H7 (cell line): Measurements from ENCODE around the gene KCNH1. TPM values are rescaled to one million over a fixed set of nuclear protein-coding genes. Genes with fewer than 3 reads are reported as not detected.

Experiments
- DNase-seq: peaks from one replicate; pipeline ENCODE4 v3.0.0; 2012
- H3K27me3 ChIP-seq: 2 replicates; pipeline ENCODE4 v1.6.0; 2011; ENCODE audit warnings: mild to moderate bottlenecking, low read length; ENCODE audit not compliant: control insufficient read depth, insufficient read depth
- H3K36me3 ChIP-seq: replicated peaks from 2 replicates; pipeline ENCODE4 v1.5.1; 2011; ENCODE audit warnings: low read length; ENCODE audit not compliant: control insufficient read depth, insufficient read depth
- H3K4me3 ChIP-seq: 2 replicates; pipeline ENCODE4 v1.5.1; 2011; ENCODE audit warnings: low read depth, mild to moderate bottlenecking, control low read depth, low read length, moderate library complexity; ENCODE audit not compliant: insufficient read depth
- total RNA-seq: library from RNA; depleted of rRNA; stranded (reverse); fragments of >200 nt; shearing (Covaris generic); gene quantifications from 2 replicates; pipeline ENCODE4 v1.2.3, GENCODE V29; 2014

The KCNH1 gene
- total RNA-seq, 1 experiment from 2014 or later = 0.07 TPM

DNA sequence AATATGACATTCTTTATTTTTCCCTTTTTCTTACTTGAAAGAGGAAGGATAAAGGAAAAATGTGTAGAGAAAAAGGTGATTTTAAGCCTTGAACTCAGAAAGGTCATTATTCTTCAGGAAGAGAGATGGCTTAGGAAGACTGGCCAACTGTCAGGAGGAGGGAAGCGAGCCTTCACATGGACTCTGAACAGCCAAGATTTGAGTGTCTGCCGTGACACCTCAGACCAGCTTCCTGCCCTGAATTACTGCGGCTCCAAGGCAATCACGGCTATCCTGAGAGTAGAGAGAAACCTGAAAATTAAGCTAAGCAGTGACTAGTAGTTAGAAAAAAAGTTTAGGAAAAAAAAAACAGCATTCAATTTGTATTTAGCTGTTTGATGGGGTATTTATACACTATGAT, 314.7 kb downstream of the KCNH1 start:
- no peaks in the 10 kb centered on the region for H3K27me3 ChIP-seq
- no peak for DNase-seq
- H3K36me3 ChIP-seq = no peaks in the 10 kb centered on the region
- no peak overlapping the region for H3K4me3 ChIP-seq

DNA sequence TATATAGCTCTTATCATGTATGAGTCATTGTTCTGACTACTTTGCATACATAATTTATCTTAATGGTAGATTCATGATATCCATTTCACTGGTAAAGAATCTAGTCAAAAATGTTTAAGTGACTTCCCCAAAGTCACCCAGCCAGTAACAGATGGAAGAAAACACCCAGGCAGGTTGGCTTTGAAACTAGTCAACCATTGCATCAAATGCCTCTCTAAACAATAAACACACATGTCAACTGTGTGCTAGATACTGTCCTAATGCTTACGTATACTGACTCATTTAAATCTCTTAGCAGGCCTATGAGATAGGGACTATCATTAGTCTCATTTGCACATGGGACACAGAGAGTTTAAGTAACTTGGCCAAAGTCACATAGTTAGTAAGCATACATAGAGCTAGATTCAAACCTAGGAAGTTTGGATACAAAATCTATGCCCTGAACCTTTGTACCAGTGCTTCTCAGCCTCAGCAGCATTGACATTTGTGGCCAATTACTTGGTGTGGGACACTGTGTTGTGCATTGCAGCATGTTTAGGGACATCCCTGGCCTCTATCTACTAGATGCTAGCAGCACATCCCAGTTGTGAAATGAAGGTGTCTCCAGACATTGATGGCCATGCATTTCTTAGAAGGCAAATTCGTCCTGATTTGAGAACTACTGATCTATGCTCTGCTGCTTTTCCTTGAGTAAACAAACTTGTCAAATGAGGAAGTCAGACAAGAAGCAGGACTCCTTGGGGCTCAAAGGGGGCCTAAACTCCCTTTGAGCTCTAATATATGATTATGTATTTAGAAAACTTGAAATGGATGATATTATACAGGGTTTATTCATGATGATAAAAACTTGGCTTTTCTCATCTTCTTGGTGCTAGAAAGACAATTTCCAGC, 316.3 kb downstream of the KCNH1 start:
- no peak overlapping the region for H3K4me3 ChIP-seq
- no peak for DNase-seq
- H3K27me3 ChIP-seq = no peaks in the 10 kb centered on the region
- H3K36me3 ChIP-seq = no peaks in the 10 kb centered on the region

DNA sequence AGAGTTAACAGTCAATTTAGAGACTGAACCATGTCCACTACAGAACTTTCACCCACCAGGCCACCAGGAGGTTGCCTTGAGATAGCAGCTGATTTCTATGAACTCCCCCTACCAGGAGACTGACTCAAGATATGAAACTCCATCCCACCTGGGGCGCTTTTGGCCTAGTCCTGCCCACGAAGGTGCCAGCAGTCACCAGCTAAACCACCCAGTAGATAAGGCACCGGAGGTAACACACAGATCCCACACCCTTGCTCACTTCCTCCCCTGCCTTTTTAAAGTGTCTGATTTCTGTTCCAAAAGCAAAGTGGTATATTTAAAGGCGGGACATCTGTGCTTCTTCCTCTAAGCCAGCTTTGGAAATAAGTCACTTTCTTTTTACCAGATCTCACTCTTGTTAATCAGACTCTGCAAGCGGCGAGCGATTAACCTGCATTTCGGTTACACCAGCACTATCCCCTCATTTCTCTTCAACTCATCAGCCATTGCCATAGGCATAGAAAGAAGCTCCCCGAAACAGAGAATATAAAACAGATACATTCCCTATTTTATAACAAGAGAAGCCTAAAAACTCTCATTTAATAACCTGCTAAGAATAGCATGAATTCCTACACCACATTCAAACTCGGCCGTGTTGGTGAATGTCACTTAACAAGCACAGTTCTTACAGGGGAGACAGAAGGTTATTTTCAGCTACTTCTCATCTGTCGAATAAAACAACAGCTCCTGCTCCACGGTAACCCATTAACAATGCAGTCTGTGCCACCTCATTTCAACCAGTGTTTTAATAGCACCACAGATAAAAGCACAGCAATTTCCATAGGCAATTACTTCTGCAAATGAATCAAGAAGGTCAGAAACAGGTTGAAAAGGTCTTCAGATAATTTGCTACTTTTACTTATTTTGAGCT, 318.1 kb downstream of the KCNH1 start:
- H3K27me3 ChIP-seq = no peaks in the 10 kb centered on the region
- H3K36me3 ChIP-seq = no peaks in the 10 kb centered on the region
- DNase-seq = no peak
- H3K4me3 ChIP-seq = no peak overlapping the region

DNA sequence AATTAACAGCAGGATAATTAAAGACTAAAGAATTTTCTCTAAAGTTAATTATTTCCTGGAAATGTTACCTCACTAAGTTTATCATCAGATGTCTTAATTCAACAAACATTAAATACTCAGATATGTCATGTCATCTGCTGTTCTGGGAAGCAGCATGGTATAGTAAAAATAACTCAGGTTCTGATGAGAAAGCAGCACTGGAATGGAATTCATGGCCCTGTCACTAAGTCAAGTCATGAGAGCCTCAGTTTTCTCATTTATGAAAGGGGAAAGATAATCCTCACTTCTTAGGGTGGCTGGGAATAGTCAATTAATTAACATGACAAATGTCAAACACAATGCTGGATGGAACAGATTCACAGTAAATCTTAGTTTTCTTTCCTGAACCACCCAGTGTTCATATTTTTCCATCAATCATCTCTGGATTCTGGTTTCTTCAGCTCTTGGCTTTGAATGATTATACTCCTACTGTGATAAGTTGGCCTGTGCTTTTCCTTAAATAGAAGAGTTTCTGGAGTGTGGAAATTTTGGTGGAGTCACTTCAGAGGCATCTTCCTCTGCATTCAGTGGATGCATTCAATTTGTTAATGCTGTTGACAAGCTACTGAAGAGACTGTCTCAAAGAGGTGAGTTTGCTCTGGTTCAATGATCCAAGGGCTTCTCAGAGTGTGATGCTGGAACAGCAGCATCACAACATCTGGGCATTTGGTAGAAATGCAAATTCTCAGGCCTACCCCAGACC, 319.4 kb downstream of the KCNH1 start:
- no peak for DNase-seq
- H3K27me3 ChIP-seq = no peaks in the 10 kb centered on the region
- H3K36me3 ChIP-seq = no peaks in the 10 kb centered on the region
- no peak overlapping the region for H3K4me3 ChIP-seq

- Histone ChIP-seq H3K36me3 (no peaks in the 10 kb centered on the region), H3K27me3 (no peaks in the 10 kb centered on the region)
- no peak for DNase-seq
Measured at GRCh38 chr1:210801501-210801900, 332.4 kb downstream of the KCNH1 start.

GRCh38 chr1:210800756-210801155, 333.2 kb downstream of the KCNH1 start:
- H3K27me3 ChIP-seq = no peaks in the 10 kb centered on the region
- no peak for DNase-seq
- H3K4me3 ChIP-seq = no peak overlapping the region
- H3K36me3 ChIP-seq = no peaks in the 10 kb centered on the region

More at GRCh38 chr1:210801501-210801900, 332.4 kb downstream of the KCNH1 start:
- H3K4me3 ChIP-seq = no peak overlapping the region

DNA sequence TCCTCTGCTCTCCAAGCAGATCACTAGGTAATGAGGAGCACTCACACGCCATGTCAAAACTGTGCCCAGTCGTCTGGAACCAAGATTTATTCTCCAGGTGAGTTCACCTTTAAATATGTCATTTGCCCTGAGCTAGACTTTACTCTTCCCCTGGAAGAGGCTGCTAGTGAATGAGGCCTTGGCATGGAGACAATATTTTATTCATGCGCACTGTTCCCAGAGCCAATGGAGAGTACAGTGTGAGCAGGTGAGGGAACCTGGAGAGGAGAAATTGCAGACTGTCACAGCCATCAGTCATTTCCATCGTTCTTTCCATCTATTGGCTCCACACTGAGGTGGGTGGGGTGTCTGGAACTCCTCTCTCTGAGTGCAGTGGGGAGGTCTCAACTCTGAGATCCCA, 333.6 kb downstream of the KCNH1 start:
- Histone ChIP-seq H3K27me3 (no peaks in the 10 kb centered on the region), H3K36me3 (no peaks in the 10 kb centered on the region), H3K4me3 (no peak overlapping the region)
- no peak for DNase-seq

DNA sequence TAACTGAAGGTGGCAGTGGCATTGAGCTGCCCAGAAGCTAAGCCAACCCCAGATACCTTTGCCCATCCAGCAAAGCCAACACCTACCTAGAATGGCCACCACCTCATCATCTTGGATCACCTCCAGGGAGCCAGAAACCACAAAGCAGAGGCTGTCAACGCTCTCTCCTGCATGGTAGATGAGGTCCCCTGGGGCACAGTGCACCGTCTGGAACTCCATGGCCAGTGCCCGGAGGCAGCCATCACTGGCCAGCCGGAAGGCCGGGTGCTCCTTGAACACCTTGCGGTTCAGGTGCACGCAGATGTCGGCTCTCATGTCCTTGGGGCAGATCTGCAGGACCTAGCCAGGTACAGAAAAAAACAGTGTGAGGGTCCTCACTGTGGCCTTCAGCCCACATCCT, 336.5 kb downstream of the KCNH1 start:
- no peaks in the 10 kb centered on the region for H3K27me3 ChIP-seq
- no peaks in the 10 kb centered on the region for H3K36me3 ChIP-seq
- no peak overlapping the region for H3K4me3 ChIP-seq
- no peak for DNase-seq

DNA sequence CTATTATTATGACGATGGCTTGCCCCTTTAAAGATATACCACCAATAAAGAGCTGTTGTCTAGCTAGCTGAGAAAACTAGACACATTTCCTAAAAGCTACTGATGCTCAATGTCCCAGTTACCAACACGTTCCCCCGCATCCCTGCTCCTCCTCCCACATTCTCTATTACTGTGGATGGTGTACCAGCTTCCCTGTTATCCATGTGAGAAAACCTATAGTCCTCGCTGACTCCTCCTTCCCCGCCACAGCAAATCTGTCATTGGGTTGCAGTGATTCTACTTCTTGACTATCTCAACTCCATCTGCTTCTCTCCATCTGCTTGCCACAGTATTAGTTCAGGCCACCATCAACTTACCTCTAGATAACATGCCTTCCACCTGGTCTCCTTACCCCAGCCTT, 337.5 kb downstream of the KCNH1 start:
- H3K36me3 ChIP-seq = no peaks in the 10 kb centered on the region
- H3K4me3 ChIP-seq = no peak overlapping the region
- no peak for DNase-seq
- H3K27me3 ChIP-seq = no peaks in the 10 kb centered on the region

DNA sequence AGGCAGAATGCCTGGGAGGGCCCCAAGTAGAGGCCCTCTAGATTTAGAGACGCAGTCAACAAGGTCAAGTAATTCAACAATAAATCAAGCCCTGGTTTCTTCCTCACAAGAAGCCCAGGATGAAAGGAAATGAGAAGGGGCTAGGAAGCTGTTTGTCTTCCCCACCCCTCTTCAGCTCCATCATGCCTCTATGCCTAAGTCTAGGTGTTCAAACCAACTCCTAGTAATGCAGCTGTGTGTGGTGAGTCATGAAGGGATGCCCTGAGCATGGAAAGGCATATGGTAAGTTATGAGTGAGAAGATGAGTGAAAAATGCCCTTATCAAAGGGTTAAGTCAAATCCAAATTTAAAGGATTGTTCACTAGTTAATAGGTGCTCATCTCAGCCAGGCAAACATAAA, 339.5 kb downstream of the KCNH1 start:
- DNase-seq = no peak
- Histone ChIP-seq H3K4me3 (no peak overlapping the region), H3K36me3 (no peaks in the 10 kb centered on the region), H3K27me3 (no peaks in the 10 kb centered on the region)

- H3K36me3 ChIP-seq = no peaks in the 10 kb centered on the region
- no peak overlapping the region for H3K4me3 ChIP-seq
- no peaks in the 10 kb centered on the region for H3K27me3 ChIP-seq
- DNase-seq = no peak
Measured at GRCh38 chr1:210792250-210793102, 341.5 kb downstream of the KCNH1 start.

- no peak overlapping the region for H3K4me3 ChIP-seq
- H3K27me3 ChIP-seq = no peaks in the 10 kb centered on the region; the same call in 1 of the 2 replicates
- no peaks in the 10 kb centered on the region for H3K36me3 ChIP-seq
- DNase-seq = no peak
Measured at GRCh38 chr1:210790196-210790595, 343.8 kb downstream of the KCNH1 start.

DNA sequence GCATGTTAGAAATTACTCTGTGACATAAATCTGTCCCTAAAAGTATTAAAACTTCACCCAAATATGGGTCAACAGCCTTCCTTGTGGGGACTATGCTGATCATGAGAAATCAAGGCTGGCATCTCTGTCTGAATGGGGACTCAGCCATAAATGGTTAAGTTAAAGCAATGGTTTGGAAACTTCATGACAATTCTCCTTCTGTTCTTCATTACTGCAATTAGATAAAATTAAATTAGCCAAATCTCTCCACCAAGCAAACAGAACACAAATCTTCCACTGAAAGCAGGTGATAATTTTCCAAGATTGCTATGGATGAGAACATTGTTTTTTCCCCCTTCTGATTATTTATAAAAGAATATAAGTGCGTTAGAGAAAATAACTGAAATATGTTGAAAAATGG, 346.1 kb downstream of the KCNH1 start:
- no peaks in the 10 kb centered on the region for H3K36me3 ChIP-seq
- H3K4me3 ChIP-seq = no peak overlapping the region
- no peaks in the 10 kb centered on the region; the same call in 1 of the 2 replicates for H3K27me3 ChIP-seq
- DNase-seq = no peak

- Histone ChIP-seq H3K4me3 (no peak overlapping the region), H3K27me3 (no peaks in the 10 kb centered on the region; the same call in 1 of the 2 replicates), H3K36me3 (no peaks in the 10 kb centered on the region)
- DNase-seq = no peak
Measured at GRCh38 chr1:210786546-210786945, 347.4 kb downstream of the KCNH1 start.
